VCaP (cell line): Measurements from ENCODE around the gene PDE9A.
A peak's percentile ranks its signal among the peaks of the same experiment; 100 is the strongest.
"Not testable (repeated sequence)": the region's sequence is repeated elsewhere in the genome, so short reads cannot be mapped to it uniquely, and the experiment has no call there.

ENCODE experiments used
- H3K27ac ChIP-seq: fragments of 450-650 bp; 2 replicates; pipeline ENCODE4 v1.5.1; 2017
- CTCF ChIP-seq: fragments of 450-650 bp; conservative IDR thresholded peaks from 2 replicates; pipeline ENCODE4 v1.5.1; 2017; ENCODE audit warnings: mild to moderate bottlenecking, moderate library complexity

PDE9A gene

GRCh38 chr21:42624095-42624790, 29.2 kb upstream of the PDE9A start:
- 0 out of 2 replicates have a peak, but pooled peaks have one; percentile 10 for TF ChIP-seq CTCF
- H3K27ac ChIP-seq, result peak overlapping the region; percentile 81

GRCh38 chr21:42624936-42625335, 28.5 kb upstream of the PDE9A start:
- TF ChIP-seq CTCF, result no peak

GRCh38 chr21:42626171-42626570, 27.2 kb upstream of the PDE9A start:
- TF ChIP-seq CTCF, result no peak
- peak overlapping the region; percentile 81; the same call in 1 of the 2 replicates for H3K27ac ChIP-seq

More at GRCh38 chr21:42624936-42625335, 28.5 kb upstream of the PDE9A start:
- H3K27ac ChIP-seq, result peak overlapping the region; percentile 81

GRCh38 chr21:42627527-42628289, 25.7 kb upstream of the PDE9A start:
- TF ChIP-seq CTCF, result no peak

GRCh38 chr21:42628466-42629061, 24.9 kb upstream of the PDE9A start:
- H3K27ac ChIP-seq, result not testable (repeated sequence)

More at GRCh38 chr21:42627527-42628289, 25.7 kb upstream of the PDE9A start:
- no peak overlapping the region for H3K27ac ChIP-seq

- no peak overlapping the region for H3K27ac ChIP-seq
- no peak for TF ChIP-seq CTCF
Observed at GRCh38 chr21:42629933-42630589, 23.4 kb upstream of the PDE9A start.

GRCh38 chr21:42630626-42631025, 22.8 kb upstream of the PDE9A start:
- no peak for TF ChIP-seq CTCF
- H3K27ac ChIP-seq, result no peak overlapping the region
